ENCODE results near the gene GJC2.

DNA sequence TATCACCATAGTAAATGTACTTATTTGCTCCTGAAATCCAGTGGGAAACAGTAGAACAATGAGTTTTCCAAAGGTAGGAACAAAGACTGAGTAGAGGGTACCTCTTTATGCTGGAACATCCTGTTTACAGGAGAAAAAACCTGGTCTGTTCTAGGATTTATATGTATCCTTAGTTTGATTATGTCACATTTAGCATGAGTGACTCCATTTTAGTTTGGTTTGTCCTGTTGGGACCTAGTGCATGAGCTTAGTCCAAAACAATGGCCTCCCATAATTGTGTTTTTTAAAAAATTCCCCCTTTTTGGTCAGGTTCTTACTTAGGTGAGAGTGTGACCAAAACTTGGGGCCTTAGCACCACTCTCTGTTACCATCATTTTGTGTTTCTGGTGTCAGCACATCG lies 37.1 kb upstream of the GJC2 start:
- TF ChIP-seq, protein P1, sequence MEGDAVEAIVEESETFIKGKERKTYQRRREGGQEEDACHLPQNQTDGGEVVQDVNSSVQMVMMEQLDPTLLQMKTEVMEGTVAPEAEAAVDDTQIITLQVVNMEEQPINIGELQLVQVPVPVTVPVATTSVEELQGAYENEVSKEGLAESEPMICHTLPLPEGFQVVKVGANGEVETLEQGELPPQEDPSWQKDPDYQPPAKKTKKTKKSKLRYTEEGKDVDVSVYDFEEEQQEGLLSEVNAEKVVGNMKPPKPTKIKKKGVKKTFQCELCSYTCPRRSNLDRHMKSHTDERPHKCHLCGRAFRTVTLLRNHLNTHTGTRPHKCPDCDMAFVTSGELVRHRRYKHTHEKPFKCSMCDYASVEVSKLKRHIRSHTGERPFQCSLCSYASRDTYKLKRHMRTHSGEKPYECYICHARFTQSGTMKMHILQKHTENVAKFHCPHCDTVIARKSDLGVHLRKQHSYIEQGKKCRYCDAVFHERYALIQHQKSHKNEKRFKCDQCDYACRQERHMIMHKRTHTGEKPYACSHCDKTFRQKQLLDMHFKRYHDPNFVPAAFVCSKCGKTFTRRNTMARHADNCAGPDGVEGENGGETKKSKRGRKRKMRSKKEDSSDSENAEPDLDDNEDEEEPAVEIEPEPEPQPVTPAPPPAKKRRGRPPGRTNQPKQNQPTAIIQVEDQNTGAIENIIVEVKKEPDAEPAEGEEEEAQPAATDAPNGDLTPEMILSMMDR (IDR thresholded peaks at IDR 0.05): no peak
- TF ChIP-seq POLR2AphosphoS5 (IDR thresholded peaks at IDR 0.05) (no peak), POLR2A (IDR thresholded peaks at IDR 0.05) (no peak)

Data from breast epithelium (tissue), 3 donors.